OCI-LY3 (cell line): ENCODE measurements around the gene OR8D2.

ENCODE experiments used
- CTCF ChIP-seq: fragments of 200-600, 300-600 bp; sonication (generic); IDR thresholded peaks from 2 replicates; pipeline ENCODE4 v1.5.1; 2014; ENCODE audit warnings: antibody characterized with exemption, low read length, low read depth
- EZH2phosphoT487 ChIP-seq: fragments of 200-600 bp; shearing (Covaris generic); IDR thresholded peaks from 2 replicates; pipeline ENCODE4 v1.6.1; 2018; ENCODE audit warnings: antibody characterized with exemption, mixed run types, low read depth

- TF ChIP-seq CTCF, result no peak
- no peak for TF ChIP-seq EZH2phosphoT487
Measured at GRCh38 chr11:124274000-124274399, 46.0 kb downstream of the OR8D2 start.
